HG03196 (cell line): ENCODE results near the gene TMEM156.
"Not testable (repeated sequence)": the region's sequence is repeated elsewhere in the genome, so short reads cannot be mapped to it uniquely, and the experiment has no call there.

Experiments
- ATAC-seq: cut with Tn5 transposase; IDR thresholded peaks from one replicate; pipeline ENCODE4 v1.9.1; 2021; ENCODE audit not compliant: unreplicated experiment

Gene TMEM156

DNA sequence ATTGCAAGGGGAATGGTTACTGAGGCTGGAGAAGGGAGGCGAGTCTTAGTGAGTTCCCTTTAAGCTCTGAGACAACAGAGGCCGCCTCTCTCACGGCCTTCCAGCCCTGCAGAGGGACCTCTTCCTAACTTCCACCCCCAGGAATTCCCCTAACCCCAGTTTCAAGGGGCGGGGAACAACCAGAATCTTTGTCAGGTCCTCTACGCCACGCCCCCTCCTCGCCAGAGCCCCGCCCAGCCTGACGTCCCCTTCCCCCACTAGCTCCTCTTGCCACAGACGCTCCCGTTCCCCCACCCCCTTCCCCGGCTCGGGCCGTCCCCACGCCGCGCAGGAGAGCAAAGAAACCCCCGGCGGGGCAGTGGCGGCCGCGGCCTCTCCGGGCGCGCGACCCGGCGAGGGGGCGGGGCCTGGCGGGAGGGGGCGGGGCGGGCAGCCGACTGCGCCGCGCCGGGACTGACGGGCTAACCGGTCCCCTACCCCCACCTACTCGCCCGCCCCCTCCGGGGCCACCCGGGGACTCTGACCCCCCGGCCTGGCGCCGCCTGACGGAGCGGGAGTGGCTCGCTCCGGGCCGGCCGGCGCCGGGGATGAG is 12.3 kb upstream of the TMEM156 start:
- peak; percentile 68 for ATAC-seq

GRCh38 chr4:39043861-39044363 is 11.7 kb upstream of the TMEM156 start:
- ATAC-seq: peak; percentile 7

DNA sequence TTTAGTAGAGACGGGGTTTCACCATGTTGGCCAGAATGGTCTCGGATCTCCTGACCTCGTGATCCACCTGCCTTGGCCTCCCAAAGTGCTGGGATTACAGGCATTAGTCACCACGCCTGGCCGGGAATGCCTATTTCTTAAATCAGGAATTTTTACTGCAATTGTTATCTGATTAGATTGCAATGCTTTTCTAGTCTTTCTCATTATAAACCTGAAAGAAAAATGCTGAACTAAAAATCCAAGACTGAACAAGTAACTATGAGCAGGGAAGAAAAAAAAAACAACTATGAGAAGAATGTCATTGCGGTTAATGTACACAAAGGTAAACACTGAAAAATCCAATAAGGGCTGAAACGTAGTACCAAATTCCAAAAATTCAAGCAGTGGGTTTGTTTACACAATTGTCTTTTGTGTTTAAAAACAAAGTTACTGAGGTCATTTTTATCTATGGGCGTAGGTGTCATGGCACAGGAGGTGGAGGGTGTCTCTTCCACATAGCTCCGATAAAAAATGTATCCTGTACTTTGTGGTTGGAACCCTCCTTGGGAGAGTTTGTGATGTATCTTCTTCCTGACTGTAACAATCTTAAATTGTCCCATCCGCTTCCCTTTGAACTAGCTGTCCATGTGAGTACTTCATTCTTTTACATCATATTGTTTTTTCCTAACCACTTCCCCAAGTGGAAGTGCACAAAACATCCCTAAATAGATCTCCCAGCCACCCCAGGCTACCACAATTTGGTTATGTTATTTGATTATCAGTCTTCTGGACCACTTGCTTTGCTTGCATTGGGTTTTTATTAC is 11.1 kb upstream of the TMEM156 start:
- no peak for ATAC-seq

- ATAC-seq: no peak
These were observed 10.2 kb upstream of the TMEM156 start for GRCh38 chr4:39042366-39042765.

DNA sequence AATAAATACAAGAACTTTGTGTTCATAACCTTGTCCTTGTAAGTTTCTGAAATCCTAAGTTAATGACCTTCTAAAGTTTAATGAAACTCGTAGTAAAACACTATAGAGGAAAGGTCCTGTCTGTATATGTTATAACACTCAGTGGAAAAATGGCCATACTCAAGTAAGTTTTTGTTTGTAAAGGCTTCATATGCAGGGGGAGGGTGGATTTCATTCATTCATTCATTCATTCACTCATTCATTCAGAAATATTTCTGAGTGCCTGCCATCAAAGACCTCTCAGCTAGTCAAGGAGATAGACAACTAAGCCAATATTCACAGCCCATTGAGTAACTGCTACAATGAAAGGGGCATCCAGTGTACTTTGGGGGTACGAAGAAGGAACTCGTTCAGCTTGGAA is 6.9 kb upstream of the TMEM156 start:
- no peak for ATAC-seq

DNA sequence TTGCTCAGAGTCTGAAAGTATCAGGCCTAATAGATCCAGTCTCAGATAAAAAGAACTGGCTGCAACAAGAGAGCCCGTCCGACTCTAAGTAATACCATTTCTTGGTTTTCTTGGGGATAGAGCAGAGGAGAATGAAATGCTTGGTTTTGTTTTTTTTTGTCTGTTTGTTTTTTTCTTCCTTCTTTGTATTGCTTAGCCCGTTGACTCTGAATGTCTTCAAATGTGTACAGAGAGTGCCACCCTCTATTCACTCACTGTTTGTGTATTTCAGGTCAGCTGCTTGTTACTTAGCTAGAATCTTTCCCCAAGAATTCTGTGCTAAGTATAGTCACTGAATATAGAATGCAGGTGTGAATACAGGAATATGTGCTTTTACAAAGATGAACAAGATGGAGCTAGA is 5.7 kb upstream of the TMEM156 start:
- ATAC-seq: no peak

GRCh38 chr4:39037491-39037825 is 5.2 kb upstream of the TMEM156 start:
- no peak for ATAC-seq

GRCh38 chr4:39036172-39036571 is 4.0 kb upstream of the TMEM156 start:
- ATAC-seq: no peak

DNA sequence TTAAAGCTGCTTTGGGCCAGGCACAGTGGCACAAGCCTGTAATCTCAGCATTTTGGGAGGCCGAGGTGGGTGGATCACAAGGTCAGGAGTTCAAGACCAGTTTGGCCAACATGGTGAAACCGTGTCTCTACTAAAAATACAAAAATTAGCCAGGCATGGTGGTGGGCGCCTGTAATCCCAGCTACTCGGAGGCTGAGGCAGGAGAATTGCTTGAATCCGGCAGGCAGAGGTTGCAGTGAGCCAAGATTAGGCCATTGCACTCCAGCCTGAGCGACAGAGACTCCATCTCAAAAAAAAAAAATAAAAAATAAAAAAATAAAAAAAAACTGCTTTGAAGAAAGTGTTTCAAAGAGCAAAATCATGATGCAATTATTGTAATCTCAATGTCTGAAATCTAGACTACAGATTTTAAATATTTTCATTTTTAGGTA is 604 bp downstream of the TMEM156 start:
- ATAC-seq: not testable (repeated sequence)

GRCh38 chr4:39030725-39031124 is 1.5 kb downstream of the TMEM156 start:
- no peak for ATAC-seq

DNA sequence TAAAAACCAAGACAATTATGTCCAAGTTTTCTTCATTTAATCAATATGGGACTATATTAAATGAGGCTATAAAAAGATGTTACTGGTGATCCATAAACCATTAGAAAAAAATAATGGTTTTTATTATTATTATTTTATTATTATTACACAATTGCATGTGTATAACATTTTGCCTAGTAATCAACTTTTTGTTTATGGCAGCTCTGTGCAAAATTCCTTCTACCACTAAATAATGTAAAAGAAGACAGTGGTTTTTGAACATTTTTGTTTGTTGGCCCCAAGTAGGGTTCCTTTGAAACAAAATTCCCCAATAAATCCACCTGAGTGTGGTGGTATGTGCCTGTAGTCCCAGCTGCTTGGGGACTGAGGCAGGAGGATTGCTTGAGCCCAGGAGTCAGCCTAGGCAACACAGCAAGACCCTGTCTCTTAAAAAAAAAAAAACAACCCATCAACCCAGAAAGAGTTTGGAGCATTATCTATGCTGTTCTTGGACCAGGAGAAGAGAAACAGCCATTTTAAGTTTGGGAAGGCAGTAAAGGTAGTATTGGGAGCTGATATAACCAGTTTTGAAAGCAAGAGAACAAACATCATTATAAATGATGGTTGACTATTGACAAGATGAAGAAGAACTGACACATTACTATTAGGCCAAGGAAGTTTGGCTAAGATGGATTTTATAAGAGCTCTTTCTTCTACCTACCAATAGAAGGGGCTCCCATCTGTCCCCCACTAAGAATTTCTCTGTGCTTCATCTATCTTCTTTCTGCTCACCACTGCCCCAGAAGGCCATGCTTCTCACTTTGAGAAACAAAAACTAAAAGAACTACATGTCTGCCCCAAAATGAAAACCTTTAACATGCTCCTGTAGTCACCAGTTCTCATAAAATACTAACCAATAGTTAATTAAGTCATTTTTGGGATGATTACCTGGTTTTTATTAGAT is 2.2 kb downstream of the TMEM156 start:
- ATAC-seq: no peak

GRCh38 chr4:39026096-39026495 is 6.1 kb downstream of the TMEM156 start:
- ATAC-seq: no peak

- no peak for ATAC-seq
These were observed 6.6 kb downstream of the TMEM156 start for GRCh38 chr4:39025552-39026085.

DNA sequence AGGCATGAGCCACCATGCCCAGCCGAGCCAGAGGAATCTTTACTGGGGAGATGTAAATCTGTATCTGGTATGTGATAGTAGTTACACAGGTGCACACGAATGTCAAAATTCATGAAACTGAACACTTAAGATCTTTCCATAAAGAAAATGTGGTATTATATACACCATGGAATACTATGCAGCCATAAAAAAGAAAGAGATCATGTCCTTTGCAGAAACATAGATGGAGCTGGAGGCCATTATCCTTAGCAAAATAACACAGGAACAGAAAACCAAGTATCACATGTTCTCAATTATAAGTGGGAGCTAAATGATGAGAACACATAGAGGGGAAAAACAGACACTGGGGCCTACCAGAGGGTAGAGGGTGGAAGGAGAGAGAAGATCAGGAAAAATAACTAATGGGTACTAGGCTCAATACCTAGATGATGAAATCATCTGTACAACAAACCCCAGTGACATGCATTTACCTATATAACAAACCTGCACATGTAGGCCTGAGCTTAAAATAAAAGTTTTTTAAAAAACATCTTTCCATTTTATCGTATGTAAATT is 7.8 kb downstream of the TMEM156 start:
- no peak for ATAC-seq

GRCh38 chr4:39023059-39023458 is 9.2 kb downstream of the TMEM156 start:
- ATAC-seq: no peak

DNA sequence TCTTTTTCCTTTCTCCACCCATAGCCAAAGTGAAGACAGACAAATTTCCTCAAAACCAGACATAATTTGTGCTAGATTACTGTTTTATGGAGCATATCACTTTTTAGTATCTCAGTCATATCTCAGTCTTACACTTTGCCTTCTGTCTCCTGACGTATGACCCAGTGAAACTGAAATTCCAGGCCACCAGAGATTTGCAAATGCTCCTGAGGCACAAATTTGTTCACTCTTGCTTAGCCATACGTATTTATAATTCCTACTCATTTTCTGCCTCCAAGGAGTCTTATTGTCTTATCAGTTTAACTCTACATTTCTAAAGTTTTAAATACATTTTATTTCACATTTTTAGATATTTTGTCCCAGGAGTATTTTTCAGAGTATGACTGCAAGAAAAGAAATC is 10.0 kb downstream of the TMEM156 start:
- ATAC-seq: no peak

GRCh38 chr4:39021631-39022030 is 10.6 kb downstream of the TMEM156 start:
- ATAC-seq: no peak

GRCh38 chr4:39020130-39020529 is 12.1 kb downstream of the TMEM156 start:
- ATAC-seq: no peak

DNA sequence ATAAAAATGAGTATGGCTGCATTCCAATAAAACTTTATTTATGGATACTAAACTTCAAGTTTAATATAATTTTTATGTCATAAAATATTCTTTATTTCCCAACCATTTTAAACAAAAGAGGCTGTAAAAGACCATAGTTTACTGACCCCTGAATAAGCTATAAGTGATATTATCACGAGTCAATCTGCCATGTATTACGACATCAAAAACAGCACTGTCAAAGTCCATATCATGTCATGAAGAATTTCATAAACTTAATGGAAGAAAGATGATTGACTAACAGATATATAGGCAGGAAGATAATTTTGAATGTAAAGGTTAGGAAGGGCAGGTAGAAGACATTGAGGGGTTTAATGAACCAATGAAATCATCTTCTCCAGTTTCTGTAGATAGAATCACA is 18.2 kb downstream of the TMEM156 start:
- ATAC-seq: no peak

- no peak for ATAC-seq
These were observed 27.5 kb downstream of the TMEM156 start for GRCh38 chr4:39004758-39005157.

- not testable (repeated sequence) for ATAC-seq
These were observed 30.2 kb downstream of the TMEM156 start for GRCh38 chr4:39002058-39002457.
